Fibroblast of mammary gland (primary cell): ENCODE measurements around the gene PBX1.
A peak's percentile ranks its signal among the peaks of the same experiment; 100 is the strongest.

Experiments
- DNase-seq: peaks from one replicate; pipeline ENCODE4 v3.0.0-alpha.2; 2010; ENCODE audit warnings: low read depth
- H3K4me3 ChIP-seq: 2 replicates; pipeline ENCODE4 v1.5.1; 2011; ENCODE audit warnings: low read depth, mild to moderate bottlenecking, low read length, moderate library complexity; ENCODE audit not compliant: control insufficient read depth
- CTCF ChIP-seq: conservative IDR thresholded peaks from 2 replicates; pipeline ENCODE4 v1.5.1; 2011; ENCODE audit warnings: low read depth, low read length, inconsistent platforms; ENCODE audit not compliant: control insufficient read depth, insufficient read depth

Gene PBX1

GRCh38 chr1:164583196-164583595, 24.2 kb downstream of the PBX1 start:
- H3K4me3 ChIP-seq: no peak overlapping the region
- DNase-seq: no peak
- no peak for TF ChIP-seq CTCF

- TF ChIP-seq CTCF: no peak
- DNase-seq: no peak
Observed at GRCh38 chr1:164583835-164584539, 25.0 kb downstream of the PBX1 start.

GRCh38 chr1:164586591-164586990, 27.6 kb downstream of the PBX1 start:
- TF ChIP-seq CTCF: no peak
- no peak overlapping the region for H3K4me3 ChIP-seq
- DNase-seq: no peak

More at GRCh38 chr1:164583835-164584539, 25.0 kb downstream of the PBX1 start:
- no peak overlapping the region for H3K4me3 ChIP-seq

- no peak for DNase-seq
- no peak for TF ChIP-seq CTCF
- no peak overlapping the region for H3K4me3 ChIP-seq
Observed at GRCh38 chr1:164587617-164588501, 28.9 kb downstream of the PBX1 start.

- DNase-seq: peak; percentile 70
- peak overlapping the region; percentile 19 for H3K4me3 ChIP-seq
- TF ChIP-seq CTCF: no peak
Observed at GRCh38 chr1:164588516-164589341, 29.7 kb downstream of the PBX1 start.

- no peak for DNase-seq
- H3K4me3 ChIP-seq: no peak overlapping the region
Observed at GRCh38 chr1:164589408-164589807, 30.4 kb downstream of the PBX1 start.

More at GRCh38 chr1:164589408-164589807, 30.4 kb downstream of the PBX1 start:
- TF ChIP-seq CTCF: no peak
